SIG-M5 treated with dmso at 0.1 percent for 504 hours (cell line): ENCODE results near the gene SLAIN2.
"Not testable (repeated sequence)": the region's sequence is repeated elsewhere in the genome, so short reads cannot be mapped to it uniquely, and the experiment has no call there.

Source experiments
- DNase-seq: peaks from one replicate; lab custom pipeline; 2025; ENCODE audit not compliant: unreplicated experiment; lab: John Stamatoyannopoulos, UW

The SLAIN2 gene

DNA sequence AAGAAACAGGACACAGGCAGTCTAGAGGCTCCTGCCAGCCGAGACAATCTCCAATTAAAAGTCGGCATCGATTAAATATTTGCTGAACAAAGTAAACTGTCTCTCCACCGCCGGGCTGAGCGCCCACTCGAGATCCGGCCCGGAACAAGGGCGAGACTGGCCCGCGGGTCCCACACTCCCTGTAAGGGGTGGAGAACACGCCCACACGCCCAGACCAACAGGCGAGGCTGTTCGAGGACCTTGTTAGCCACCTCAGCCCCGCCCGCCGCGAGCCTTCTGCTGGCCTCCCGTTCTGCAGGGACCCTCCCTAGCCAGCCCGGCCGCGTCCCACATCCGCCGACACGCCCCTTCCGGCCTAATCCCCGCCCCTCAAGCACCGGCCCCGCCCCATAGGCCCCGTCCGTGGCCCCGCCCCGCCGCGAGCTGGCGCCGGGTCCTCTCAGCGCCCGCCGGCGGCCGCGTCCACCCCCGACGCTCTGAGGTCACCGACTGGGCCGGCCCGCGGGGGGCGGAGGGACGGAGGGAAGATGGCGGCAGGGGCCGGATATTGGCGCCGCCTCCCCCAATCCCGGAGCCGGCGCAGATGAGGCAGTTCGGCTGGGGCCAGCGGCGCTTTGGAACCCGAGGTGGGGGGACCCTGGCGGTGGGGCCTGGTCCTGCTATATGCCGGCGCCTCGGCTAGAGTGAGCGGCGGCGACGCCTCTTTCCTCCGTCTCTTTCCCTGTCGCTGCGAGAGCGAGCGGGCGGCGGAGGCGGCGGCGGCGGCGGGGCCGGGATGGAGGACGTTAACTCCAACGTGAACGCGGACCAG lies at the start of gene SLAIN2:
Gene SLAIN2 (plus strand): TSS at position 565 of the 811 bp plus-strand sequence. CDS start 211 bp downstream, at position 776.
- DNase-seq, result peak; percentile 91

DNA sequence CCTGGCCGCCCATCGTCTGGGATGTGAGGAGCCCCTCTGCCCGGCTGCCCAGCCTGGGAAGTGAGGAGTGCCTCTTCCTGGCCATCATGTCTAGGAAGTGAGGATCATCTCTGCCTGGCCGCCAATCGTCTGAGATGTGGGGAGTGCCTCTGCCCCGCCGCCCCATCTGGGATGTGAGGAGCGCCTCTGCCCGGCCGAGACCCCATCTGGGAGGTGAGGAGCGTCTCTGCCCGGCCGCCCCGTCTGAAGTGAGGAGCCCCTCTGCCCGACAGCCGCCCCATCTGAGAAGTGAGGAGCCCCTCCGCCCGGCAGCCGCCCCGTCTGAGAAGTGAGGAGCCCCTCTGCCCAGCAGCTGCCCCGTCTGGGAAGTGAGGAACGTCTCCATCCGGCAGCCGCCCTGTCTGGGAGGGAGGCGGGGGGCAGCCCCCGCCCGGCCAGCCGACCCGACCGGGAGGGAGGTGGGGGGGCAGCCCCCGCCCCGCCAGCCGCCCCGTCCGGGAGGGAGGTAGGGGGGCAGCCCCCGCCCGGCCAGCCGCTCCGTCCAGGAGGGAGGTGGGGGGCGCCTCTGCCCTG lies 49.0 kb upstream of the SLAIN2 start:
- not testable (repeated sequence) for DNase-seq

DNA sequence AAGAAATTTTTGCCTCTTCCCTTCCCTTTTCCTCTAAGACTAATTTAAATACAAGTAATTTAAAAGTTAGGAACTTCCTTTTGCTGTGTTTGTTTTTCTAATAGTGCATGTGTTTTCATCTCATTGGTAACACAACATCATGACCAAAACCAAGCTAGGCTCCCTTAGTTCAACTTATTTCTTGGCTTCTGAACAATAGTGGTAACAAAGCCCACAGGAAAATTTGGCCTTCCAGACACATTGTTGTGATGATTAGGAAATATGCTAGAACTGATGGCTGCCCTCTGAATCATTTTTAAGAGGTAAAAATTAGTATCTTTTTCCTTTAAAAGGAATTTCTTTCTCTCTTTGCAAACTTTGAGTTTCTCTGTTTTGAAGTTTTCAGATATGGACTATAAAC lies 46.2 kb upstream of the SLAIN2 start:
- no peak for DNase-seq

DNA sequence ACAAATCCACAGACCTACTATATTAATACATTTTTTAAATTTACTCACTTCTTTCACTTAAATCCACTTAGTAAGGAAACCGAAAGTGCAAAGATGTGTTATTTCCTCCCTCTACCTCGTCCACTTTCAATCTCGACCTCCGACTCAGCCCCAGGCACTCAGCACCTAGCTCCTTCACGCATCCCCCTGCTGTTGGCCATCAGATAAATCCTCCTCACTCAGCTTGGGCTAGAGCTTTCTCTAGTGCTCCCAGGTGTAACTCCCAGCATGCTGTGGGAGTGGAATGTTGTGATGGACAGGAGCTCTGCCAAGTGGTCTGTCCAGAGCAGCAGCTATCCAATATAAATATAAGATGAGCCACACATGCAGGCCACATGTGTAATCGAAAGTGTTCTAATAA lies 45.0 kb upstream of the SLAIN2 start:
- DNase-seq, result no peak

DNA sequence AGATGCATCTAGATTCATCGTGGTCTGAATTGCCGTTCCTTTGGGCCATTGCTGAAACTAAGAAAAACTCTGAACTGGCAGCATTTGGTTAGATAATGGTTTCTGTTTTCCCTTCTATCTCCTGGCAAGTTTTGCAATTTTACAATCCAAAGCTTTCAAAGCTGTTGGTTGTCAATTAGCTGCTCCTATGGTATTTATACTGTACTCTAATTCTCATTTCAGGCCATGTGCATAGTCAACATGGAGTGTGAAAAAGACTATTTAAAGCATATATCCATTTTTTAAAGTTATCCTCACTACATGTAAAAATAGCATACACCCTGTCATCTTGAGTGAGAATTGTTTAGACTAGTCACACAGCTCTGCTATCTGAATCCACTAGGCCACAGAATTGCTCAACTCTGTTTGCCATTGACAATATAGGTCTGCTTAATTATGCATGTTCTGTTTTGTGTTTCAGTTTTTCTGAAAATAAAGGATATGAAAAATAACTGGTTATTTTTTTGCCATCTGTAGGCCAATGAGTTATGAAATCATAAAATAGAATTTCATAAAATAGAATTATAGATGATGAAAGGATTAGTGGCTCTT lies 44.0 kb upstream of the SLAIN2 start:
- peak; percentile 3 for DNase-seq

DNA sequence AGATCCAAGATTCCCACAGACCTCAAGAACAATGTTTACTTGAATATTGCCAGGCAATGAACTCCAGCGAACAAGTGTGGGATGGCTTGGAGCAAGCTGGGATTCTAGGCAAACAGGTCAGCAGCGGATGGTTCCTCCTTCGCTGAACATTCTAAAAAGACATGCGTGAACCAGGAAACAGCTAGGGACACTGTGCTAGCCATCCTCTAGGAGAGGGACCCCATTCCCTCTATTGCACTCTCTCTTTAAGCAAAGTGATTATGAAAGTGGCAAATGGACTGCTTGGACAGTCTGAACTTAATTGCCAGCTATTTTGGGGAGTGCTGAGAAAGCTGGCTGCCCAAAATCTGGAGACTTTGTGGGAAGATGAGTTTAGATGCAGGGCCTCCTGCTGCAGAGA lies 41.8 kb upstream of the SLAIN2 start:
- DNase-seq, result no peak

DNA sequence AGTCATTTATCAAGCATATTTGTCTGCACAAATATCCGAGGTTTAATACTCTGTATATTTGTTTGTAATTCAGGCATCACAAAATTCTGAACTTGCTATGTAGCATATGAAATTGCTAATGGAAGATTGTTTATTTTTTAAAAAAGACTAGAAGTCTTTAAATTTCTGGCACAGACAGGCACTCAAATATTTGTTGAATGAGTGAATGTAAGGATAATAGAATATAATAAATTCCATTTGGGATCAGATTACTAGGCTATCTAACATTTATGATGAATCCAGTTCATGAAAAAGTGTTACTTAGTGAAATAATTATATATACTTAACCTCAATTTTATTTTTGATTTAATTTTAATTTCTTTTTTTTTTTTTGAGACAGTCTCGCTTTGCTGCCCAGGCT lies 41.3 kb upstream of the SLAIN2 start:
- DNase-seq, result no peak

DNA sequence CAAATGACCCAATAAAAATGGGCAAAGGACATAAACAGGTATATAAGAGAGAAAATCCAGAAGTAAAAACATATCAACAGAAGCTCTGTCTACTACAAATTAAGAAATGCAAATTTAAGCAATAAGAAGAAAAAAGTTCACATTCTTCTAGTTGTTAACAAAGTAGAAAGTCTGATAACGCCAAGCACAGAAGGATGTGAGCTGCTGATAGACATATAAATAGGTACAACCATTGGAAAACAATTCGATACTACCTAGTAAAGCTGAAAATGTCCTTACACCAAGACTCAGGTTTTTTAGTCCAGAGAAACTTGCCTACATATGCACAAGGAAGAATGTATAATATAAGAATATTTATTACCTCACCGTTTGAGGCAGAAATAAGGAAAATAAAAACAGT lies 35.8 kb upstream of the SLAIN2 start:
- DNase-seq, result no peak

DNA sequence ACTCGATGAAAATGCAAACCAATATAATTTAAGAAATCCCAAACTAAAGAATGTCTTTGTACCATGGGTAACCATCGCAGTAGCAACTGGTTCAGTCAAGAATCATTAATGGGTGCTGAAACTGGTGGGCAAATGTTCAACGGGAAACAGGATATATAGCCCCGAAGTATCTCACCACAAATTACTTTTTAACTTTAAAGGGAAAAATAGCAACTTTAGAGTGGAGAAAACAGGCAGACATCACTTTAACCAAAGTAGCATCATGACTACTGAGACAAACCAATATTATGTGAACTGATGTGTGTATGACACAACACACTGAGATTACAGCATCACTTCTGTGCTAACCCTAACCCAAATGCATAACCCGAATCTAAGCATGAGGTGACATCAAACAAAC lies 33.8 kb upstream of the SLAIN2 start:
- DNase-seq, result no peak

DNA sequence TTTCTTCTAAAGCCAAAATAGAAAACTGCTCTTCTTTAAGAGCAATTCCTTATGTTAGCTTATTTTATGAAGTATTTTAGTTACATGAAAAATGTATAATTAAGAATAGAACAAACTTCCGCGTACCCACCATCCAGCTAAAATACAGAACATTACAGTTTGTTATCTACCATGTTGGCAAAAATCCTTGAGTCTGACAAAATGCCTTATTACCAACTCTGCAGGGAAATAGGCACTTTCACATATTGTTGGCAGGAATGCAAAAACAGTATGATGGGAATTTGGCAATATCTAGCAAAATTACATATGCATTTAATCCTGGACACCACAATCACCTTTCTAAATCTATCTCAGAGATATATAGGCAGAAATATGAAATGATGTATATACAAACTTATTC lies 32.4 kb upstream of the SLAIN2 start:
- no peak for DNase-seq

DNA sequence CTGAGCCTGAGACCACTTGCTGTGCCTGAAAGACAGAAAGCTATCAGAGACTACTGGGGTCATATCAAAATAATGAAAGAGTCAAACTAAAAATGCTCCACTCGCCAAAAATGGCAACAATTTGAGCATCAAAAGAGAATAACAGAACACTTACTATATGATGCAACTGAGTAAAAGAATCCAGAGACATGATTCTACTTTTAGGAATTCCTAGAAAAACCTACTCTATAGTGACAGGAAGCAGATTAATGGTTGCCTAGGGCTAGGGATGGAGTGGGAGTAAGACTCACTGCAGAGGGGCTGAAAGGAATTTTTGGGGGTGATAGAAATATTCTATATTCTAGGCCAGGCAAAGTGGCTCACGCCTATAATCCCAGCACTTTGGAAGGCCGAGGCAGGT lies 29.4 kb upstream of the SLAIN2 start:
- no peak for DNase-seq

DNA sequence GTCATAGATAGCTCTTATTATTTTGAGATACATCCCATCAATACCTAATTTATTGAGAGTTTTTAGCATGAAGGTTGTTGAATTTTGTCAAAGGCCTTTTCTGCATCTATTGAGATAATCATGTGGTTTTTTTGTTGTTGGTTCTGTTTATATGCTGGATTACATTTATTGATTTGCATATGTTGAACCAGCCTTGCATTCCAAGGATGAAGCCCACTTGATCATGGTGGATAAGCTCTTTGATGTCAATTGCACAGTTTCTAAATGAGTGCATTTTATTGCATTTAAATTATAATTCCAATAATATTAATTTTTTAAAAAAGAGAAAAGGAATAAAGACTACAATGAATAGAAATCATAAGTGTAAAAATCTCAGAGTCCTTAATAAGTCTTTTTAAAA lies 26.6 kb upstream of the SLAIN2 start:
- not testable (repeated sequence) for DNase-seq

DNA sequence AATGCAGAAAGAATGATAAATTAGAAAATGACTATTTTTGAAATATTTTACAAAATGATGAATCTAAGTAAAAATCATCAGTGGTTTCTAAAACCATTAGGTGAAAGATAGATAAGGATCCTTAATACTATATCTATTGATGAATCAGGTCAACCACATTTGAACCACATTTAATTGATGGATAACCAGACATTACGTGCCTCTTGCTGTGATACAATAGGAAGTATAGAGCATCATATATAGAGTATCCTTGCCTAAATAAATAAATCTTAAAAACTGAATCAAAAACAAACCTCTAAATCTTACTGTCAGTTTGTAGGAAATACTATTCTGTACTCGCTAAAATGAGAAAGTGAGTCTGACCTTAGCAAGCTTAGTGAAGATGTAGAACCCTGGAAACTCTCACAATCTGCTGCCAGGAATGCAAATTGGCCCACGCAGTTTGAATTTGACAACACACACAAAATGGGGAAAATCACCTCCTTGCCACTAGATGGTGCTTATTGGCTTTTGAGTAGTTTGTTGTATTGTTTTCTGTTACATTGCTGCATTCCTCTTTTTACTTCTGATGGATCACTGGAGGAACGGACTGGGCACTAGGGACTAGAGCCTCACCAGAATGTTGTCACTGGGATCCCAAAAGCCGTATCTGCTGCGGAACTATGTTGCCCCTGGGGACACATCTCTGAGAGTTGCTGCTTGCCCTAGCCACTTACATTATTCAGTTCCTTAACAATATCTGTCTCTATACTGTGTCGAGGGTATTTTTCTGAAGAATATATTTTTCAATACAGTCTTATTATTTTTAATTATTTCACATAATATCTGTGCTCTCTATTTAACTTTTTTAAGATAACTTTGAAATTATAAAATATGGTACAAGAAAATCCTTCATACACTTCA lies 25.4 kb upstream of the SLAIN2 start:
- peak; percentile 69 for DNase-seq

DNA sequence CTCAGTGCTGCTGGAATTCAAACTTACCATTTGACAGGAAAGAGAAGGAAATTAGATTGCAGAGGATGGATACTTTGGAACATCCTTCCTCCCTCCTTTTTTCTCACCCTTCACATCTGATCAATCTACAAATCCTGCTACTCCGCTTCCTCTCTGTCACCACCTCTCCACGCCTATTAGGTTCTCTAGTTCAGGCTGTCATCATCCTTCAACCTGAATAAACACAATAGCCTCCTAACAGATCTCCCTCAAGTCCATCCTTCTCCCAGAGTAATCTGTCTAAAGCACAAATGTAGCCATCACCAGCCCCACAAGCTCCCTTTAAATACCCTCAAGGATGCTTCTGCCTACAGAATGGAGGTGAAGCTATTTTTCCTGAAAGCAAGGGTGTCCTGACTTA lies 20.0 kb upstream of the SLAIN2 start:
- no peak for DNase-seq

DNA sequence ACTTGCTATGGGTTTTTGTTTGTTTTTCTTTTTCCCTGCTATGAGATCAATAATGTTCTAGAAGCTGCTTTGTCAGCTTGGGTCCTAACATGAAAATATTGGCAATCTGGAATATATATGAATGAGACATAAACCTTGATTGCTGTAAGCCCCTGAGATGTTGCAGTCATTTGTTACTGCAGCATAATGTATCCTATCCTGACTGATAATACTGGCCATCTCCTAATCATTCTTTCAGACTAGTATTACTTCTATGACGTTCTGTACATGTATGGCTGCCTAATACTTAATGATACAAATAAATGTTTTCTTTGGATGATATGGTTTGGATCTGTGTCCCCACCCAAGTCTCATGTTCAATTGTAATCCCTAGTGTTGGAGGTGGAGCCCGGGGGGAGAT lies 19.3 kb upstream of the SLAIN2 start:
- no peak for DNase-seq

DNA sequence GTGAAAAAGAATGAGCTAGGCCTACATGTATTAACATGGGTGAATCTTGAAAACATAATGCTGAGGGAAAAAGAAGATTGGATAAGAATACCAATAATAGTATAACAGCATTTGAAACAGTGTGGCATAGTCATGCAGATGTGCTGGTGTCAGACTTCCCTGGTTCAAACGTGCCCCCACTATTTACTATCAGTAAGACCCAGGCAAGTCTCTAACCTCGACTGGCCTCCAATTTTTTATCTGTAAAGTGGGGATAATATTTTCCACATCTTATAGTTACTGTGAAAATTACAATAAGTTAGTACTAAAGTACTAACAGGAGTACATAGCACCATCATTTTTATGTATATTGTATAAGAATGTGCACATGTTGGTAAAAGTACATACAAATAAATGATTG lies 17.0 kb upstream of the SLAIN2 start:
- DNase-seq, result no peak

DNA sequence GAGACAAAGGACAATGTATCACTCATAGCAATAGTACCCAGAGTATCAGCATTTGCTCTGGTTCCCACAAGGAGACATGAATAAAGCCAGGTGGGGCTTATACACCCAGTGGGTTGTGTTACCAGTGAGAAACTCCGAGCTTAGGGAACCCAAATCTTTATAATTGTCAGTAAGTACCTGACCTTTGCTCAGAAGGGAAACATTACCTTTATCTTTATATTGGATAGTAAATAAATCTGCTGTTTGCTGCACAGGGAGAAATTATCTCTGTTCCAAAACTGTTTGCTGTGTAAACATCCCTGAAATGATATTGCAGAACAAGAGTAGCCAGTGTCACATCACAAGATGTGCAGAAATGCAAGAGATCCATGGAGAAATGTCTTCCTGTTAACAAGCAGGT lies 12.1 kb upstream of the SLAIN2 start:
- DNase-seq, result no peak

DNA sequence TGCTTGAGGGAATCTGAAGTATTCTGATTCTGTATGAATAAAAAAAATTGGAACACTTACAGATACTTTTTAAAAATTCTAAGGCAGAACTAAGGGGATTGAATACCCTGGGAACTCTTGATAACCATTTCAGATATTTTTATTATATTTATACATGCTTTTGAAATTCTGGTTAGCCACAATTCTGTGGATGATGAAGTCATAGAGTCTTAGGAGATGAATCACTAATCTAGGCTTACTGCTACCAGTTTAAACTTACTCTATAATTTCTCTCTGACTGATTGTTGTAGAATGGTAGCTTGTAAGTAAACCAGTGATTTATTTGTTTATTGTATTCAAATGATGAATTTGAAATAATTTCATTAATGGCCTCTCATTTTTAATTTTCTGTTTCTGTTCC lies 11.4 kb upstream of the SLAIN2 start:
- no peak for DNase-seq

DNA sequence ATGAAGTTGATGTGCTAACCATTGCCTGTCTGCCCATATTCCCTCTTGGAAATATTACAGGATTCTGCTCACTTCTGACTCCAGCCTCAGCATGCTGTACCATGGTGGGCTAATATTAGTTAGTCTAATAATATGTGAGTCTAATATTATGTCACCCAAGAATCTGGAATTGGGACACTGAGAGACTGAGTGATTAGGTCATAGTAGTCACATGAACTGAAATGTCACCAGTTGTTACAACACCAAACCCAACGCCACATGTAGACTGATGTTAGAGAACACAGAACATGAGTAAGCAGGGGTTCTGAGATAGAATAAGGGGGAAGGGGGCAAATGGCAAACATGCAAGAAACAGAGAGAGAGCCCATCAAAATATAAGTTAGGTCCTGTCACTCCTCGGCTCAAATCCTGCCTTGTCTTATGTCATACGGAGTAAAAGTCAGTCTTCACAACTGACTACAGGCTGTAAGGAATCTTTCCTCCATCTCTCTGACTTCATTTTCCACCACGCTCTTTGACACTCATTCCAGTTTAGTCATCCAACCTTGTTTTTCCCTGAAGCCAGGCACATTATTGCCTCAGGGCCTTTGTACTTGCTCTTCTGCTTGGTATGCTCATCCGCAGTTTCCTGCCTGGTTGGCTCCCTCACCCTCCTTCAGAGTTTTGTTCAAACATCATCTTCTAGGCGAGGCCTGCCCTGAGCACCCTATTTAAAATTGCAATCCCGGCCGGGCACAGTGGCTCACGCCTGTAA lies 9.6 kb upstream of the SLAIN2 start:
- peak; percentile 22 for DNase-seq

DNA sequence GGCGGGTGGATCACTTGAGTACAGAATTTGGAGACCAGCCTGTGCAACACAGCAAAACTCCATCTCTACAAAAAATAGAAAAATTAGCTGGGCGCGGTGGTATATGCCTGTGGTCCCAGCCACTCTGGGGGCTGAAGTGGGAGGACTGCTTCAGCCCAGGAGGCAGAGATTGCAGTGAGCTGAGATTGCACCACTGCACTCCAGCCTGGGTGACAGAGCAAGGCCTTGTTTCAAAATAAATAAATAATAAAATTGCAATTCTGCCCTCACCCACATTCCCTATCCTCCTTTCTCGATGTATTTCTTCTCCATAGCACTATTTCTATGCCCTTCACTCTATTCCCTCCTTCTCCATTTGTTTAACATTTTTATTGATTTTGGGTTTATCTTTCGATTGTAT lies 8.7 kb upstream of the SLAIN2 start:
- no peak for DNase-seq

DNA sequence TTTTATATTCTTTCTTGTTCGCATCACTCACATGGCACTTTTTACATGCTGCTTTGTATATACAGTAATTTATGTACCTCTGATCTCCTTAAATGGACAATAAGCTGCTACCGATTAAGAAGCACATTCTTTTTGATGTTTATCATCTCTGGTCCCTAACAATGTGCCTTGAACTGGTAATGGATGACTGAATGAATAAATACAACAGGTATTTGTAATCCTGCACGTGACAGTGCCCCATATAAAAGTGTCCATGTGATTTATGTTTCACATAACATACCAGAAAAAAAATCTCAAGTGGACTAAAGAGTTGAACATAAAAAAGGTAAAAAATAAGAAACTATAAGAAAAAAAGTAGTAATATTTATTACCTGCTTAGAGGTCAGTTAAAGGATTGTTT lies 7.7 kb upstream of the SLAIN2 start:
- no peak for DNase-seq
